ENCODE measurements around the gene ANAPC16. TPM values are rescaled to one million over a fixed set of nuclear protein-coding genes. Genes with fewer than 3 reads are reported as not detected.
A peak's percentile ranks its signal among the peaks of the same experiment; 100 is the strongest.
"Not testable (repeated sequence)": the region's sequence is repeated elsewhere in the genome, so short reads cannot be mapped to it uniquely, and the experiment has no call there.

ANAPC16 gene
- total RNA-seq, 6 experiments from 2014 or later, result 38.6 to 79.2 (median 51.3) TPM

GRCh38 chr10:72277340-72277995, 61.7 kb downstream of the ANAPC16 start:
- TF ChIP-seq CTCF (IDR thresholded peaks at IDR 0.05) (no peak), POLR2A (IDR thresholded peaks at IDR 0.05) (no peak)
- WGBS (ENCODE audit: insufficient coverage, low coverage, low lambda C conversion rate, missing lambda C conversion rate), result 81% methylated on average over 5 of the region's 5 CpGs
- Histone ChIP-seq H3K4me3 (no peak overlapping the region), H3K27me3 (no peaks in the 10 kb centered on the region), H3K27ac (peak overlapping the region in 2 of 3 donors; percentile 99), H3K9me3 (no peaks in the 10 kb centered on the region), H3K36me3 (peaks cover 0 to 8% (median 2%) of the 10 kb centered on the region in 4 donors), H3K4me1 (peaks cover 0 to 14% (median 4%) of the 10 kb centered on the region in 4 donors)
- ATAC-seq (no peak), DNase-seq (no peak)
- intact Hi-C loops (cut with DNase I), result no loop called here

GRCh38 chr10:72277996-72278667, 62.3 kb downstream of the ANAPC16 start:
- DNase-seq (no peak), ATAC-seq (no peak)
- Histone ChIP-seq H3K36me3 (peaks cover 0 to 8% (median 2%) of the 10 kb centered on the region in 4 donors), H3K9me3 (no peaks in the 10 kb centered on the region), H3K27me3 (no peaks in the 10 kb centered on the region), H3K4me1 (peaks cover 0 to 11% (median 4%) of the 10 kb centered on the region in 4 donors), H3K27ac (no peak overlapping the region), H3K4me3 (no peak overlapping the region)
- TF ChIP-seq POLR2A (IDR thresholded peaks at IDR 0.05) (no peak), CTCF (IDR thresholded peaks at IDR 0.05) (no peak)
- intact Hi-C loops (cut with DNase I), result no loop called here
- 87% methylated on average over 3 of the region's 3 CpGs for WGBS (ENCODE audit: insufficient coverage, low coverage, low lambda C conversion rate, missing lambda C conversion rate)

- WGBS (ENCODE audit: insufficient coverage, low coverage, low lambda C conversion rate, missing lambda C conversion rate), result 77% methylated on average over 4 of the region's 5 CpGs
- DNase-seq, result no peak
- TF ChIP-seq CTCF (IDR thresholded peaks at IDR 0.05) (no peak), POLR2A (IDR thresholded peaks at IDR 0.05) (no peak)
Measured at GRCh38 chr10:72278668-72279393, 63.0 kb downstream of the ANAPC16 start.

GRCh38 chr10:72279587-72279986, 63.8 kb downstream of the ANAPC16 start:
- H3K36me3 ChIP-seq; DNase-seq; H3K27me3 ChIP-seq; H3K27ac ChIP-seq; H3K9me3 ChIP-seq; H3K4me3 ChIP-seq; intact Hi-C loops (cut with DNase I); ATAC-seq: not testable (repeated sequence)
- H3K4me1 ChIP-seq, result peaks cover 0 to 11% (median 4%) of the 10 kb centered on the region in 4 donors
- 90% methylated on average over 7 of the region's 7 CpGs for WGBS (ENCODE audit: insufficient coverage, low coverage, low lambda C conversion rate, missing lambda C conversion rate)

More at GRCh38 chr10:72278668-72279393, 63.0 kb downstream of the ANAPC16 start:
- no peak overlapping the region for H3K4me3 ChIP-seq
- intact Hi-C loops (cut with DNase I), result no loop called here
- no peak for ATAC-seq
- H3K27ac ChIP-seq, result no peak overlapping the region
- H3K36me3 ChIP-seq, result peaks cover 0 to 8% (median 2%) of the 10 kb centered on the region in 4 donors
- H3K27me3 ChIP-seq, result no peaks in the 10 kb centered on the region
- H3K9me3 ChIP-seq, result no peaks in the 10 kb centered on the region
- H3K4me1 ChIP-seq, result peaks cover 0 to 11% (median 4%) of the 10 kb centered on the region in 4 donors
